T-helper 1 cell treated with Interleukin-12 subunit alpha and Interleukin-12 subunit beta and Interleukin-4 antibody, amounts not matched to agents 30 μg/mL and 1 μg/mL, for 36 hours (primary cell): Measurements from ENCODE around the gene CAMK2B.

ENCODE experiments used
- H3K27ac Mint-ChIP-seq: one replicate; pipeline ENCODE4 v1.8.0; 2021; ENCODE audit warnings: mild to moderate bottlenecking, mixed read lengths
- H3K27me3 Mint-ChIP-seq: one replicate; pipeline ENCODE4 v1.8.0; 2021; ENCODE audit warnings: low read depth, mixed read lengths
- H3K36me3 Mint-ChIP-seq: one replicate; pipeline ENCODE4 v1.8.0; 2021; ENCODE audit warnings: low read depth, mixed read lengths
- H3K4me1 Mint-ChIP-seq: one replicate; pipeline ENCODE4 v1.8.0; 2021; ENCODE audit warnings: low read depth, mixed read lengths
- H3K4me3 Mint-ChIP-seq: one replicate; pipeline ENCODE4 v1.8.0; 2021; ENCODE audit warnings: mild to moderate bottlenecking, moderate library complexity, mixed read lengths
- H3K9me3 Mint-ChIP-seq: one replicate; pipeline ENCODE4 v1.8.0; 2021; ENCODE audit warnings: mixed read lengths

CAMK2B gene

DNA sequence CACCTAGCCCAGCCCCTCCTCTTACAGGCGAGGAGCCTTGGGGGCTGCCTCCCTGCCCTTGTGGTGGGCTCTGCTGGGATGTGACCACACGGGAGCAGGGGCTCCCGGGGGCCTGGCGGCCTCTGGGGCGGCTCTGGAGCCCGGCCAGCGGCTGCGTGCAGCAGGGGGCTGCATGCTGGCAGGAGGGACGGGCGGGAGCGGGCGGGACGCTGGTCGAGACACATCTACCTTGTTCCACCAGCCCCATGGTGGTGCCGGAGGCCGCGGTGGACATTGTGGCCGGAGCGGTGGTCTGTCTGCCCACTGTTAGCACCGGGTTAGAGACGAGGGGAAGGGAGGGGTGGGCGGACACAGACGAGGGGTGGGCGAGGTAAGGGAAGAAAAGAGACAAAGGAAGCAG is 86.0 kb downstream of the CAMK2B start:
- H3K9me3 Mint-ChIP-seq, result no peaks in the 10 kb centered on the region
- no peak overlapping the region for H3K4me3 Mint-ChIP-seq
- H3K36me3 Mint-ChIP-seq, result no peaks in the 10 kb centered on the region
- H3K27ac Mint-ChIP-seq, result no peak overlapping the region
- no peaks in the 10 kb centered on the region for H3K4me1 Mint-ChIP-seq
- H3K27me3 Mint-ChIP-seq, result no peaks in the 10 kb centered on the region

DNA sequence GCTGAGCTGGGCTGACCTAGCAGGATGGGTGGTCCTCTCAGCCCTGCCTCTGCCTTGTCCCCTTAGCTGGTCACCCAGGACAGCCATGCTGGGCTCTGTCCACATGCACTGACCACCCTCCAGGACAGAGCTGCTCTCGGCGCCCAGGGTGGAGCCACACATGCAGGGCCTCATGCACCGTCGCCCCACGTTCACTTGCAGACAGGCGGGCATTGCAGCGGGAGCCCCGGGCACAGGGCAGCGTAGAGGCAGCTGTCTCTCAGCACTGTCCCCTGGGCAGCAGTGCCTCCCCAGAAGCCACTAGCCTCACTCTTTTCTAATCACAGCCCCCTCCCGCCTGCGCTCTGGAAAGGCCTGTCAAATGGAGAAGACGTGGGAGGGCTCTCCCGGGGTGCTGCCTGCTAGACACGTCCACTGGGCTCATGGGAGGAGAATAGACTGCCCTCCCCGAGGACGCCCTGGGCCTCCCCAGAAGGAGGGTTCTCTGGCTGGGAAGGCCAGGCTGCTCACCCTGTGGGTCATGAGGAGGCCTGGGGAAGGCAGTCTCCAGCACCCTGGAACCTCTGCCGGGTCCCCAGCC is 87.2 kb downstream of the CAMK2B start:
- Mint-ChIP-seq H3K27ac (no peak overlapping the region), H3K36me3 (no peaks in the 10 kb centered on the region), H3K9me3 (no peaks in the 10 kb centered on the region), H3K4me1 (no peaks in the 10 kb centered on the region), H3K4me3 (no peak overlapping the region), H3K27me3 (no peaks in the 10 kb centered on the region)

DNA sequence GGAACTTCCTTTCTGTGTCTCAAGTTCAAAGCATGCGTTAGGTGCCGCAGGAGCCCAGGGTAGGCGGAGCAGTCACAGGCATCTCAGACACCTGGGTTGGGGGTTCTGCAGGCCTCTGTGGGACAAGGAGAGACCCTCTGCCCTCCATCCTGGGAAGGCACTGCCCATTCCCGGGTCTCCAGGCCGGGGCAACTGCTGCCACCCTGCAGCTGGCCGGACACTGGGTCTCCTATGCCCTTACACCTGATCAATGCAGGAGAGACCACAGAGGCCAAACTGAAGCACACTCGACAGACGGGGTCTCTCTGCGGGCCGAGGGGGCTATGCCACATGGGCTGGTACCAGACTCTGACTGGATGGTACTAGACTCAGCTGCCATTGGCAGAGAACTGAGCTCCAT is 87.7 kb downstream of the CAMK2B start:
- no peaks in the 10 kb centered on the region for H3K4me1 Mint-ChIP-seq
- no peaks in the 10 kb centered on the region for H3K27me3 Mint-ChIP-seq
- H3K9me3 Mint-ChIP-seq, result no peaks in the 10 kb centered on the region
- no peaks in the 10 kb centered on the region for H3K36me3 Mint-ChIP-seq
- H3K4me3 Mint-ChIP-seq, result no peak overlapping the region
- H3K27ac Mint-ChIP-seq, result no peak overlapping the region

DNA sequence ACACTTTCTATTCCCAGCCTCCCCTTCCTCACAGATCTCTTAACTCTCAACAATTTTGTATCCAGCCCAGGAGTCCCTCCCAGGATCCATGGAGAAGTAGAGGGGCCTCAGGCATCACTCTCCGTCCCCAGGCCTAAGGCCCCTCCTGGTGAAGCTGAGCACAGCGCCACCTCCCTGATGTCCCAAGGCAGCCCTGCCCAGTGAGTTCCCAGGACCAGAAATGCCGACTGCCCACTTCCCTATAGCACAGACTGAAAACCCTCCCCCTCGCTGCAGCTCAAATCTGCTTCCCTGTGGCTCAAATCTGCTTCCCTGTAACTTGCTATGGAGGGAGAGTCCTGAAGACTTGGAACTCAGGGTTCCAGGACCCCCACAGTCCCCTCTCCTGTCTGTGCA is 89.1 kb downstream of the CAMK2B start:
- H3K9me3 Mint-ChIP-seq, result no peaks in the 10 kb centered on the region
- H3K4me1 Mint-ChIP-seq, result no peaks in the 10 kb centered on the region
- no peak overlapping the region for H3K27ac Mint-ChIP-seq
- H3K36me3 Mint-ChIP-seq, result no peaks in the 10 kb centered on the region
- no peak overlapping the region for H3K4me3 Mint-ChIP-seq
- H3K27me3 Mint-ChIP-seq, result no peaks in the 10 kb centered on the region

DNA sequence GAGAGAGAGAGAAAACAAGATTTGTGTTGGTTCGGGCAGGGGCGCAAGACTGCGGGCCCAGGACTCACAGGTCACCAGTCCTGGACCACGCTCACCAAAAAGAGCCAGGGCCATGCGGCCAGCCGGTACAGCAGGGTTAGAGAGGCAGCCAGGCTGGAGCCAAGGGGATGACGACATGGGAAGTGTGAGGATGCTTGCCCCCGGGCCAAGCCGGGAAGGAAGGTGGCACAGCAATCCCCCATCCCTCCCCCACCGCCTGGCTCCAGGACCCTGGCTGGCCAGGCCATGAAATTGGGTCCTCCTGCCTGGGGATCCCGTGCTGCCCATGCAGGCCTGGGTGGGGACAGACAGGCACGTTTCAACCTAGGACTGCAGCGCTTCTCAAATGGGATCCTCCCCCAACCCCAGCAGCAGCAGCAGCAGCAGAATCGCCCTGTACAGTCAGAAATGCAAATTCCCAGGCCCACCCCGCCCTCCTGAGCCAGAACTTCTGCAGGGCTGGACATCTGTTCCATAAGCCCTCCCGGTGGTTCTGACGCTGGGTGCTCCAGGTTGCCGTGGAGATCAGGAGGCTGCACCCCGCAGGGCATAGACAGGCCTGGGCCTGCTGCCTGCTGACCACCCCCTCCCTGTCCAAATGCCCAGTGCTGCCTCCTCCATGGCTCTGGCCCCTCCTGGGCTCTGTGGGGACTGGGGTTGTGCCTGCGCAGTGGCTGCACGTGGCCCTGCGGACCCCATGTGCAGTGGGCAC is 89.6 kb downstream of the CAMK2B start:
- no peaks in the 10 kb centered on the region for H3K9me3 Mint-ChIP-seq
- no peak overlapping the region for H3K27ac Mint-ChIP-seq
- H3K27me3 Mint-ChIP-seq, result no peaks in the 10 kb centered on the region
- H3K36me3 Mint-ChIP-seq, result no peaks in the 10 kb centered on the region
- H3K4me3 Mint-ChIP-seq, result no peak overlapping the region
- H3K4me1 Mint-ChIP-seq, result no peaks in the 10 kb centered on the region

DNA sequence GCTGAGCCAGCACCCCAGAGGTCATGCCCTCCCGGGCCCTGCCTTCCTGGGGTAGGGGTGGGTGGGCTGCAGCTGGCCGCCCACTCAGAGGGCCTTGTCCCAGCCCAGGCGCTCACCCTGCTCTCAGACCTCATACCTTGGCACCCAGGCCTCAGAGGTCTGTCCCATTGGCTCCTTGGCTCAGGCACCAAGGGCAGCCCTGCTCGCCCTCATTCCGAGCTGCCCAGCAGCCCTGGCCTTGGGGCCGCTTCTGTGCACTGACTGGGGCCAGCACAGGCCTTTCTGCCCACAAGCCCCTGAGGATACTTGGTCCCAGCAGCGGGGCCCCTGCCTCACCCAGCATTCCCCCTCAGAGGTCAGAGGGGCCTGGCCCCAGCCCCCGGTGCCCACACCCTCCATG is 90.3 kb downstream of the CAMK2B start:
- Mint-ChIP-seq H3K27me3 (no peaks in the 10 kb centered on the region), H3K4me1 (no peaks in the 10 kb centered on the region), H3K9me3 (no peaks in the 10 kb centered on the region), H3K4me3 (no peak overlapping the region), H3K27ac (no peak overlapping the region), H3K36me3 (no peaks in the 10 kb centered on the region)

DNA sequence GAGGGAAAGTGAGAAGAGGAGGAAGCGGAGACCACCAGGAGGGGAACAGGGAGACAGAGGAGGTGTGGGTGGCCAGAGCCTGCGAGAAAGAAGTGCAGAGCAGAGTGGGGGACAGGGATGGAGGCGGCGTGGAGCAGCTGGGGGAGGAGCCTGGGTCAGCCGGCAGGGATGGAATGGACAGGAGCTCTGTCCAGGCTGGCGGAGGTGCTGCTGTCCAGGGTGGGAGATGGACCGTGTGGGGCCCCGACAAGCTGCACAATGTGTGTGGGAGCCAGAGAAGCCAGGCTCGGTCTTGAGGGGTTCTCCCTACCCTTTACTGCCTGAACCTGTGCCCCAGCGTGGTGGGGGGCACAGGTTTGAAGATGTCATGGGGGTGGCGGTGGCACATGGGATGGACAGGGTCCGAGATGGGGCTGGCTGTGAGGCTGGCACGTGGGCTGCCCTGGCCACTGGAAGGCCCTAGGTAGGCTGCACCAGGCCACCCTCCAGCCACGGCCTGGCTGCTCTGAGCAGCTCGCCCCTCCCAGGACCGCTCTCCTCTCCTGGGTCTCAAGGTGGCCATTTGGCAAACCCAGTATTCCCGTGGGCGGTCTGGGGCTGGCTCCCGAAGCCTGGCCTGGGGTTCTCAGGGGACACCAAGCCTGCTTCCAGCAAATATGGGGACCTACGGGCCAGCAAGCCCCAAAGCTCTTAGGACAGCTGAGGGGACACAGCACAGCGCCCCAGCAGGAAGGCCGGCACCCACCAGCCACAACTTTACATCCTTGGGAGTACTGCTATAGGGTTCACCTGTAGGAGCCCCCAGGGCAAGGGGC is 92.3 kb downstream of the CAMK2B start:
- H3K36me3 Mint-ChIP-seq, result no peaks in the 10 kb centered on the region
- H3K27me3 Mint-ChIP-seq, result no peaks in the 10 kb centered on the region
- H3K4me3 Mint-ChIP-seq, result no peak overlapping the region
- no peaks in the 10 kb centered on the region for H3K9me3 Mint-ChIP-seq
- H3K4me1 Mint-ChIP-seq, result no peaks in the 10 kb centered on the region
- no peak overlapping the region for H3K27ac Mint-ChIP-seq

DNA sequence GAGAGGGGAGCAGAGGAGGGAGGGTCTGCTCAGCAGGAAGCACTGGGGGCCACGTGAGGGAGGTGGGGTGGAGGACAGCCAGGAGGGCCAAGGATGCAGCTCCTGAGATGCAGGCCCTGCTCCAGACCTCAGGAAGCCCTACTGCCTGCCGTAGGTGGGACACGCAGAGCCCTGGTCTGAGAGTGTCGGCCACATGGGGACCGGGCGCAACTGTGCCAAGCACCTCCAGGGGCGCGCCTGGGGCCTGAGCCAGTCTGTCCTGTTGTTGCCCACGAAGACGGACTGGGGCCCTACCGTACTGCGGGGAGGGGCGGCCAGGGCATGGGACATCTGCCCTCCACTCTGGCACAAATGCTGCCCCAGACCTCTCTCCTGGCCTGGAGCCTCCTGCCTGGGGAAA is 93.0 kb downstream of the CAMK2B start:
- Mint-ChIP-seq H3K36me3 (no peaks in the 10 kb centered on the region), H3K9me3 (no peaks in the 10 kb centered on the region), H3K27me3 (no peaks in the 10 kb centered on the region), H3K27ac (no peak overlapping the region), H3K4me3 (no peak overlapping the region), H3K4me1 (no peaks in the 10 kb centered on the region)

DNA sequence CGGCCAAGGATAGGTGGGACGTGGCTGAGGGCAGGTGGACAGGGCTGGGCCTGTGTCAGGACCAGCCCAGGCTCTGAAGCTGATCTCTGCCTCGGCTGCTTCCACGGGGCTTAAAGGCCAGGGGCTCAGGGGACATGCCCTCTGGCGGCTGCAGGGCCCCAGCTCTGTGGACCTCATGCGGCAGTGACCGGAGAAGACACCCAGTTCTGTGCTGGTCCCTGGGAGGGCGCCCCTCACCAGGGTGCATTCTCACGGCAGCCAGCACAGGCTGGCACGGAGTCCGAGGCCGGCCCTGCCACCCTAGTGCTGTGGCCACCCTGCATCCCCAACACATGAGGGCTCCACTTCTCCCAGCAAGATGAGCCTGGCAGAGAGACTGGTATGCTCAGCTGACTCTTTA is 94.3 kb downstream of the CAMK2B start:
- Mint-ChIP-seq H3K27me3 (no peaks in the 10 kb centered on the region), H3K4me1 (no peaks in the 10 kb centered on the region), H3K36me3 (no peaks in the 10 kb centered on the region), H3K9me3 (no peaks in the 10 kb centered on the region), H3K27ac (no peak overlapping the region), H3K4me3 (no peak overlapping the region)

DNA sequence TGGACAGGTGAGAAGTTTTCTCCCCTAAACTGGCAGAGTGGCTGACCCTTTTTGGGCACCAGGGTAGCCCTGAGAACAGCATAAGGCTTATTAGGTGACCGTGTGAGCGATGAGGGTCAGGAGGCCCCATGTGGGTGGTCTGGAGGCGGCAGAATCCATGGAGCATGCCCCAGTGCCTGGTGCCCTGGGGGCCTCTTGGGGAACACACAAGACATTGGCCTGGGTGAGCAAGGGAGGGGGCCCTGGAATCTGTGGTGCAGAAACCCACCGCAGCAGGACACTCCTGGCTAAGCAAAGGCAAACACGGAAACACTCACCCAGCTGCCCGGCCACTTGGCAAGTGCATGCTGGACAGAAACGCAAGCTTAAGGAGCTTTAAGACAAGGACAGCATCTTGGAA is 95.1 kb downstream of the CAMK2B start:
- Mint-ChIP-seq H3K27me3 (no peaks in the 10 kb centered on the region), H3K4me3 (no peak overlapping the region), H3K4me1 (no peaks in the 10 kb centered on the region), H3K36me3 (no peaks in the 10 kb centered on the region), H3K27ac (no peak overlapping the region), H3K9me3 (no peaks in the 10 kb centered on the region)

DNA sequence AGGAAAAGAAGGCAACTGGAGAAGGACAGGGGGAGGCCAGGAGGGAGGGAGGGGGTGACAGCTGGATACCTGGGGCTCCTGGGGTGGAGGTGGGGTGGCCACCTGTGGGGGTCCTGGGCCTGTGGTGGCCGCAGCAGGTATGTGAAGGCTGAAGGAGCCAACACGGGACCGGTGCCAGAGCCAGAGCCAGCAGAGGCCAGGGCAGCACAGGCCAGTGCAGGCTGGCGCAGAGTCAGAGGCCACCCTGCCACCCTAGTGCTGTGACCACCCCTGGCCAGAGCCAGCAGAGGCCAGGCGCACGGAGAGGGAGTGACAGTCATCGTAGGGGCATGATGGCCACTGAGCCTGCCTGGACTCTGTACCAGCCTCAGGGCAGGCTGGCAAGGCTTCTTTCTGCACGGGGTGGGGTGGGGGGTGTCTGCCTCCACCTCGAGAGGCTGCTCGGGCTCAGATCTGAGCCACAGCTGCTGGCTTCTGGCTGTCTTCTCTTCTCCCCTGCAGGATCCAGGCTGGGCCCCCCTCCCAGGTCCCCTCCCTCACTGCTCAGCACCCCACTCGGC is 95.8 kb downstream of the CAMK2B start:
- H3K27ac Mint-ChIP-seq, result no peak overlapping the region

DNA sequence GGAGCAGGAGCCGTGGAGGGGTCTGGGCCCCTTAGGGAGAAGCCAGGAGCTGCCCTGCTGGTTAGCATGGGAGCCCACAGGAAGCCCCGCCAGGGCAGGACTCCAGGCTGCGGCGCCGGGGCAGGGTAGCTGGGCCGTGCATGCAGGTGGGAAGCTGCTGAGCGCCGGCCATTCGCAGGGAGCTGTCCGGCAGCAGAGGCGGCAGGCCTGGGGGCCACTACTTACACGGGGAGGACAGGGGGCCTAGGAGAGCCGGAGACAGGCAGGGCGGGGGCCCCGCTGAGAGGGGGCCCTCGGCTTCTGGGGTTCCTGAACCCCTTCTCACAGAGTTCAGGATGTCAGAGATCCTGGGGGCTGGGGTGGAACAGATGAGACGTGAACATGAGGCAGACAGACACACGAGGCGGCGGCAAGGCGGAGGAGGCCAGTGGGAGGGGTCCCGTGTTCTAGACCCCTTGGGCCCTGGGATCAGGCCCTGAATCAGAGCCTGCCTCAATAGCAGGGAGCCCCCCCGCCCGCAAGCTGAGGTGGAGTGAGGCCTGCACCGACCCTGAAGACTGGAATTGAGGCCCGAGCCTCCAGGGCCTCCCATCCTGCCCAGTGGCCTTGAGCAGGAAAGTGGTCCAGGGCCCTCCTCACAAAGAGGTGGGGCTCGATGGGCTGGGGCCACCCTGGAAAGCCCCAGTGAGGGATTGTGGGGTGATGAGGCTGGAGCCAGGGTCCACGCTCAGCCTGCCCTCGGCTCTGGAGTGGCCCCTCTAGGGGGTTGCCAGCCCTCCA is 96.6 kb downstream of the CAMK2B start:
- Mint-ChIP-seq H3K4me3 (no peak overlapping the region), H3K27ac (no peak overlapping the region), H3K4me1 (no peaks in the 10 kb centered on the region), H3K27me3 (no peaks in the 10 kb centered on the region), H3K36me3 (no peaks in the 10 kb centered on the region), H3K9me3 (no peaks in the 10 kb centered on the region)

More for the DNA sequence above, 95.8 kb downstream of the CAMK2B start:
- no peaks in the 10 kb centered on the region for H3K36me3 Mint-ChIP-seq
- no peaks in the 10 kb centered on the region for H3K9me3 Mint-ChIP-seq
- H3K4me1 Mint-ChIP-seq, result no peaks in the 10 kb centered on the region
- H3K4me3 Mint-ChIP-seq, result no peak overlapping the region
- no peaks in the 10 kb centered on the region for H3K27me3 Mint-ChIP-seq

DNA sequence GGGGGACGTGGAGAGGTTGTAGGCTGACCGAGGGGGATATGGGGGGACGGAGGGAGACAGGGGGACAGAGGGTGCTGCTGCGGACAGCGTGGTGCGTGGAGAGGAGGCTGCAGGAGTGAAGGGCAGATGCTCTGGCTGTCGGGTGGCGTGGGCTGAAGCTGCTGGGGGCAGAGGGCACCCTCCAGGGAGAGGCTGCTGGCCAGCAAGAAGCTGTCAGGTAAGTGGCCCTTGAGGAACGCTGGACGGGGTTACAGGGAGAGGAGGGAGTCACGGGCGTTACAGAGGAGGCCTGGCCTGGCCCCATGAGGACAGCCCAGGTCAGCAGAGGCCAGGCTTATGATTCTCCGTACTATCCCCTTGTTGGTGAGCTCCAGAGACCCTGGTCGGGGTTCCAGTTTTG is 97.5 kb downstream of the CAMK2B start:
- Mint-ChIP-seq H3K36me3 (no peaks in the 10 kb centered on the region), H3K27ac (no peak overlapping the region), H3K4me1 (no peaks in the 10 kb centered on the region), H3K4me3 (no peak overlapping the region), H3K27me3 (no peaks in the 10 kb centered on the region), H3K9me3 (no peaks in the 10 kb centered on the region)

DNA sequence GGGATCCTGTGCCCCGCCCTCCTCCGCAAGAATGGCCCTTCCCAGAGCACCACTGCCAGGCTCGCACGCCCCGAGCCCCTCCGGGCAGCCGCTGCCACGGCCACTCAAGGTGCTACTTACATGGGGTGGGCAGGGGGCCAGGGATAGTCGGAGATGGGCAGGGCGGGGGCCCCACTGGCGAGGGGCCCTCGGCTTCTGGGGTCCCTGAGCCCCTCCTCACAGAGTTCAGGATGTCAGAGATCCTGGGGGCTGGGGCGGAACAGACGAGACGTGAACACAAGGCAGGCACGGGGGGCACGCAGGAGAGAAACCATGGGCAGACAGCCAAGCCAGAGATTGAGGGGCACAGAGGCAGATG is 99.0 kb downstream of the CAMK2B start:
- Mint-ChIP-seq H3K4me3 (no peak overlapping the region), H3K4me1 (no peaks in the 10 kb centered on the region), H3K27me3 (no peaks in the 10 kb centered on the region), H3K27ac (no peak overlapping the region), H3K9me3 (no peaks in the 10 kb centered on the region), H3K36me3 (no peaks in the 10 kb centered on the region)
